Measurements from ENCODE around the gene ST7L.

DNA sequence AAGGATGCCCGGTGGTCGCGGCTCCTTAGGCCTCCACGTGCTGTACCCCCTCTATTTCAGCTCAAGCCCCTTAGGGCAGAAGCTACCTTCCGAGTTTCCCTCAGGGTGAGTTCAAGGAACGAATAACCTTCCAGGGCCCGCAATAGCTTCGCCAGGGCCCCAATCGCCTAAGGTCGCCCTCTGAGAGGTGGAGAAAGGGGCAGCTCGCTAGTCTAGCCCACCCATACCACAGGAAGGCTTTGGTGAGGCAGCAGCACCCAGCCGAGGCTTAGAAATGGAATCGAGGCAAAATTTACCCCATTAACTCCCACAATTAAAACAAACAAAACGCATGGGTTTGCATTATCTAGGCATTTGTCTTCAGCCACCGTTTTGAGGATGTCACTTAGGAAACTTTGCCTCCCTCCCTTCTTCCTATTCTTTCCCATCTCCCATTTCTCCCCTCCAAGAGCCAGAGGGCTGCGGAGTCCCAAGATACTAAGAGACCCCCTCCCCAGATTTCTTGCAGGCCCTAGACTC, 109.2 kb downstream of the ST7L start:
- TF ChIP-seq EP300 (IDR thresholded peaks at IDR 0.05; ENCODE audit: borderline replicate concordance) (no peak), NFIC (IDR thresholded peaks at IDR 0.05) (no peak)
